Upper lobe of left lung (tissue), 4 donors: ENCODE data around the gene ZNF628.

Experiments
- CTCF ChIP-seq, 6 experiments: fragments of 450-650 bp in 4 of 6; fragments of 200-600 bp in 2 of 6; sonication (generic) in 2 of 6; IDR thresholded peaks; one replicate each; pipeline ENCODE4 v1.5.1; 2016 to 2019; ENCODE audit warnings: antibody characterized with exemption in 6 of 6
- EP300 ChIP-seq, 4 donors: sonication (generic); formaldehyde crosslinking; IDR thresholded peaks; one replicate each; pipeline ENCODE4 v1.5.1; 2017; ENCODE audit warnings: antibody characterized with exemption in 4 of 4, control low read depth in 2 of 4
- POLR2A ChIP-seq, 4 donors: fragments of 450-650 bp; IDR thresholded peaks; one replicate each; pipeline ENCODE4 v1.5.1; 2016 to 2017; ENCODE audit warnings: antibody characterized with exemption in 4 of 4, mild to moderate bottlenecking in 2 of 4

- TF ChIP-seq CTCF (IDR thresholded peaks at IDR 0.05), result no peak
- TF ChIP-seq POLR2A (IDR thresholded peaks at IDR 0.05), result no peak
- TF ChIP-seq EP300 (IDR thresholded peaks at IDR 0.05), result no peak
These were observed 8.4 kb upstream of the ZNF628 start for GRCh38 chr19:55468054-55468393.
